ENCODE measurements around the gene GCK. TPM values are rescaled to one million over a fixed set of nuclear protein-coding genes. Genes with fewer than 3 reads are reported as not detected.
A peak's percentile ranks its signal among the peaks of the same experiment; 100 is the strongest.

The GCK gene
- total and polyA plus RNA-seq, 2 of the 13 experiments (the other 11 are each of a cell fraction or from before 2014, with no cell fraction given): not detected

DNA sequence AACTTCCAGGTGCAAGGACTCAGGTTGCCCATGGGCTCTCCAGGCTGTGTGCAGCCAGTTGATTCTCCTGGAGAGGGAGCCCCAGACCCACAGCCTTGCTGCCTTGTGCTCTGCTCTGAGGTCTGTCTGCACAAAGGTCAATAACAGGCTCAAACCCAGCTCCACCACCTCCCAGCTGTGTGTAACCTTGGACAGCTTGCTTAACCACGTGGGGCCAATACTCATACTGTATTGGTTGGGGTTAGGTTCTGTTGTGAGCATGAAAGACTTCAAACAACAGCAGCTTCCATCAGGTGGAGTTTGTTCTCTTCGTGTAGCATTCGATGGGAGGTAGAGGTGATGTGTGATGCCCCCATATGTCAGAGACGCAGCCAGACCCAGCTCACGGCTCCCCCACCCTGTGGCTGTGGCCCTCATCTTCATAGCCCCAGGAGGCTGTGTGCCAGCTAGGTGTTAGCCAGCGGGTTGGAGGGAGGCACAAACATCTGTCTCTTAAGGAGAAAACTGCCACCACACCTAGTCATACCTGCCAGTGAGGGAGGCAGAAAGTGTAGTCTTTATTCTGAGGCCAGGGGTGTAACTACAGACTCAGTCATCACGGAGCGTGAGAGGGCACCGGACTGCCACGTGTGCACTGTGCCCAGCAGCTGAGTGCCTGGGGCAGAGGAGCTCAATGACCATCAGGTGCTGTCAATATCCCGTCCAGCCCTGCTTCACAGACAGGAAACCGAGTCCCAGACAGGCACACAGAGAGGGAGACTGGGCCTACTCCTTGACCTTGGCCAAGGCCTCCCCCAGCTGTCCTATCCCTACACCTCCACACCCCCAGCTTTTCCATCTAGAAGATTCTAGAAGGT, 57.8 kb downstream of the GCK start (continued):
- TF ChIP-seq, protein P1, sequence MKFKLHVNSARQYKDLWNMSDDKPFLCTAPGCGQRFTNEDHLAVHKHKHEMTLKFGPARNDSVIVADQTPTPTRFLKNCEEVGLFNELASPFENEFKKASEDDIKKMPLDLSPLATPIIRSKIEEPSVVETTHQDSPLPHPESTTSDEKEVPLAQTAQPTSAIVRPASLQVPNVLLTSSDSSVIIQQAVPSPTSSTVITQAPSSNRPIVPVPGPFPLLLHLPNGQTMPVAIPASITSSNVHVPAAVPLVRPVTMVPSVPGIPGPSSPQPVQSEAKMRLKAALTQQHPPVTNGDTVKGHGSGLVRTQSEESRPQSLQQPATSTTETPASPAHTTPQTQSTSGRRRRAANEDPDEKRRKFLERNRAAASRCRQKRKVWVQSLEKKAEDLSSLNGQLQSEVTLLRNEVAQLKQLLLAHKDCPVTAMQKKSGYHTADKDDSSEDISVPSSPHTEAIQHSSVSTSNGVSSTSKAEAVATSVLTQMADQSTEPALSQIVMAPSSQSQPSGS (CRISPR knock-in tag; IDR thresholded peaks at IDR 0.05): peak; percentile 53; the same call in 1 of the 2 replicates
- TF ChIP-seq ZNF747 (CRISPR knock-in tag; IDR thresholded peaks at IDR 0.05; ENCODE audit: borderline replicate concordance) (0 out of 2 replicates have a peak, but pooled peaks have one; percentile 43), SMC3 (IDR thresholded peaks at IDR 0.05; ENCODE audit: low read length) (peak; percentile 69), ZNF331 (CRISPR knock-in tag; IDR thresholded peaks at IDR 0.05) (peak; percentile 83; the same call in 1 of the 2 replicates), SALL1 (CRISPR knock-in tag; IDR thresholded peaks at IDR 0.05) (peak; percentile 79), FOXK1 (CRISPR knock-in tag; IDR thresholded peaks at IDR 0.05; ENCODE audit: borderline replicate concordance, low read depth) (peak; percentile 92), HNRNPH1 (optimal IDR thresholded peaks at IDR 0.05; ENCODE audit: low read depth, low read length) (no peak), ELF1 (CRISPR knock-in tag; IDR thresholded peaks at IDR 0.05) (0 out of 2 replicates have a peak, but pooled peaks have one; percentile 10), ZNF549 (CRISPR knock-in tag; IDR thresholded peaks at IDR 0.05) (peak; percentile 99), HNRNPUL1 (IDR thresholded peaks at IDR 0.05; ENCODE audit: low read depth, low read length) (no peak), ATF1 (CRISPR knock-in tag; IDR thresholded peaks at IDR 0.05) (no peak), ZBTB7A (CRISPR knock-in tag; IDR thresholded peaks at IDR 0.05) (0 out of 2 replicates have a peak, but pooled peaks have one; percentile 47), GABPA (IDR thresholded peaks at IDR 0.05; ENCODE audit: low read depth, low read length) (no peak), GABPA (CRISPR knock-in tag; IDR thresholded peaks at IDR 0.05; ENCODE audit: low read depth) (peak; percentile 57), MED1 (CRISPR knock-in tag; IDR thresholded peaks at IDR 0.05) (peak; percentile 78), PPARG (CRISPR knock-in tag; conservative IDR thresholded peaks at IDR 0.05) (peak; percentile 100), RAD21 (CRISPR knock-in tag; IDR thresholded peaks at IDR 0.05) (peak; percentile 93), STAG1 (CRISPR knock-in tag; IDR thresholded peaks at IDR 0.05) (peak; percentile 82), MEIS1 (CRISPR knock-in tag; IDR thresholded peaks at IDR 0.05; ENCODE audit: borderline replicate concordance) (0 out of 2 replicates have a peak, but pooled peaks have one; percentile 41), GATAD1 (CRISPR knock-in tag; IDR thresholded peaks at IDR 0.05) (peak; percentile 63; the same call in 1 of the 2 replicates), PAX8 (CRISPR knock-in tag; IDR thresholded peaks at IDR 0.05; ENCODE audit: borderline replicate concordance) (no peak), ZNF136 (CRISPR knock-in tag; IDR thresholded peaks at IDR 0.05; ENCODE audit: low read depth) (no peak)
- TF ChIP-seq, protein P2, sequence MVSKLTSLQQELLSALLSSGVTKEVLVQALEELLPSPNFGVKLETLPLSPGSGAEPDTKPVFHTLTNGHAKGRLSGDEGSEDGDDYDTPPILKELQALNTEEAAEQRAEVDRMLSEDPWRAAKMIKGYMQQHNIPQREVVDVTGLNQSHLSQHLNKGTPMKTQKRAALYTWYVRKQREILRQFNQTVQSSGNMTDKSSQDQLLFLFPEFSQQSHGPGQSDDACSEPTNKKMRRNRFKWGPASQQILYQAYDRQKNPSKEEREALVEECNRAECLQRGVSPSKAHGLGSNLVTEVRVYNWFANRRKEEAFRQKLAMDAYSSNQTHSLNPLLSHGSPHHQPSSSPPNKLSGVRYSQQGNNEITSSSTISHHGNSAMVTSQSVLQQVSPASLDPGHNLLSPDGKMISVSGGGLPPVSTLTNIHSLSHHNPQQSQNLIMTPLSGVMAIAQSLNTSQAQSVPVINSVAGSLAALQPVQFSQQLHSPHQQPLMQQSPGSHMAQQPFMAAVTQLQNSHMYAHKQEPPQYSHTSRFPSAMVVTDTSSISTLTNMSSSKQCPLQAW (CRISPR knock-in tag; IDR thresholded peaks at IDR 0.05): peak; percentile 47; the same call in 1 of the 2 replicates
- TF ChIP-seq, protein P3, sequence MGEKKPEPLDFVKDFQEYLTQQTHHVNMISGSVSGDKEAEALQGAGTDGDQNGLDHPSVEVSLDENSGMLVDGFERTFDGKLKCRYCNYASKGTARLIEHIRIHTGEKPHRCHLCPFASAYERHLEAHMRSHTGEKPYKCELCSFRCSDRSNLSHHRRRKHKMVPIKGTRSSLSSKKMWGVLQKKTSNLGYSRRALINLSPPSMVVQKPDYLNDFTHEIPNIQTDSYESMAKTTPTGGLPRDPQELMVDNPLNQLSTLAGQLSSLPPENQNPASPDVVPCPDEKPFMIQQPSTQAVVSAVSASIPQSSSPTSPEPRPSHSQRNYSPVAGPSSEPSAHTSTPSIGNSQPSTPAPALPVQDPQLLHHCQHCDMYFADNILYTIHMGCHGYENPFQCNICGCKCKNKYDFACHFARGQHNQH (CRISPR knock-in tag; IDR thresholded peaks at IDR 0.05): peak; percentile 88
- TF ChIP-seq, protein P4, sequence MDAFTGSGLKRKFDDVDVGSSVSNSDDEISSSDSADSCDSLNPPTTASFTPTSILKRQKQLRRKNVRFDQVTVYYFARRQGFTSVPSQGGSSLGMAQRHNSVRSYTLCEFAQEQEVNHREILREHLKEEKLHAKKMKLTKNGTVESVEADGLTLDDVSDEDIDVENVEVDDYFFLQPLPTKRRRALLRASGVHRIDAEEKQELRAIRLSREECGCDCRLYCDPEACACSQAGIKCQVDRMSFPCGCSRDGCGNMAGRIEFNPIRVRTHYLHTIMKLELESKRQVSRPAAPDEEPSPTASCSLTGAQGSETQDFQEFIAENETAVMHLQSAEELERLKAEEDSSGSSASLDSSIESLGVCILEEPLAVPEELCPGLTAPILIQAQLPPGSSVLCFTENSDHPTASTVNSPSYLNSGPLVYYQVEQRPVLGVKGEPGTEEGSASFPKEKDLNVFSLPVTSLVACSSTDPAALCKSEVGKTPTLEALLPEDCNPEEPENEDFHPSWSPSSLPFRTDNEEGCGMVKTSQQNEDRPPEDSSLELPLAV (CRISPR knock-in tag; conservative IDR thresholded peaks at IDR 0.05; ENCODE audit: low read depth): no peak

All from HepG2 (cell line).